HuH-7 (cell line): ENCODE measurements around the gene RTF2.
A peak's percentile ranks its signal among the peaks of the same experiment; 100 is the strongest.

ENCODE experiments used
- DNase-seq: peaks from one replicate; pipeline ENCODE4 v3.0.0; 2011; ENCODE audit warnings: low spot score

The RTF2 gene

GRCh38 chr20:56468316-56469076 is at the start of gene RTF2:
RTF2 (plus strand) TSS chr20:56468627; CDS start chr20:56468698, 71 bp downstream.
- peak; percentile 91 for DNase-seq

GRCh38 chr20:56420028-56420427 is 48.4 kb upstream of the RTF2 start:
- no peak for DNase-seq

- DNase-seq: no peak
Measured at GRCh38 chr20:56420940-56421688, 47.3 kb upstream of the RTF2 start.

- no peak for DNase-seq
Measured at GRCh38 chr20:56422076-56422823, 46.2 kb upstream of the RTF2 start.

GRCh38 chr20:56422824-56423189 is 45.6 kb upstream of the RTF2 start:
- DNase-seq: no peak

GRCh38 chr20:56423211-56423610 is 45.2 kb upstream of the RTF2 start:
- DNase-seq: no peak

GRCh38 chr20:56423886-56424285 is 44.5 kb upstream of the RTF2 start:
- no peak for DNase-seq

GRCh38 chr20:56424931-56425330 is 43.5 kb upstream of the RTF2 start:
- DNase-seq: no peak

GRCh38 chr20:56426026-56426425 is 42.4 kb upstream of the RTF2 start:
- no peak for DNase-seq

GRCh38 chr20:56426926-56427325 is 41.5 kb upstream of the RTF2 start:
- DNase-seq: no peak

GRCh38 chr20:56427797-56428196 is 40.6 kb upstream of the RTF2 start:
- no peak for DNase-seq

- DNase-seq: no peak
Measured at GRCh38 chr20:56428410-56428809, 40.0 kb upstream of the RTF2 start.

- DNase-seq: no peak
Measured at GRCh38 chr20:56428881-56429280, 39.5 kb upstream of the RTF2 start.

- DNase-seq: no peak
Measured at GRCh38 chr20:56429502-56429901, 38.9 kb upstream of the RTF2 start.

GRCh38 chr20:56429941-56430340 is 38.5 kb upstream of the RTF2 start:
- DNase-seq: no peak

GRCh38 chr20:56430461-56430860 is 38.0 kb upstream of the RTF2 start:
- DNase-seq: no peak

- no peak for DNase-seq
Measured at GRCh38 chr20:56430957-56431356, 37.5 kb upstream of the RTF2 start.

- DNase-seq: no peak
Measured at GRCh38 chr20:56431471-56431870, 37.0 kb upstream of the RTF2 start.

- DNase-seq: no peak
Measured at GRCh38 chr20:56433221-56433879, 35.1 kb upstream of the RTF2 start.

GRCh38 chr20:56433880-56434255 is 34.6 kb upstream of the RTF2 start:
- no peak for DNase-seq

- DNase-seq: no peak
Measured at GRCh38 chr20:56437196-56437960, 31.0 kb upstream of the RTF2 start.

- no peak for DNase-seq
Measured at GRCh38 chr20:56438284-56438683, 30.1 kb upstream of the RTF2 start.
